GM12878 (cell line): ENCODE data around the gene TGFBR1. TPM values are rescaled to one million over a fixed set of nuclear protein-coding genes. Genes with fewer than 3 reads are reported as not detected.
A peak's percentile ranks its signal among the peaks of the same experiment; 100 is the strongest.

Experiments
- ATAC-seq: fragments of 200-7000 bp; cut with Tn5 transposase; 3 replicates; pipeline ENCODE4 v1.9.1; 2020; ENCODE audit warnings: mild to moderate bottlenecking, moderate library complexity
- BruUV-seq: library from RNA; stranded (reverse); fragments of 400-500 nt; replicated peaks from 2 replicates; lab custom pipeline; 2021; lab: Mats Ljungman, UMichigan
- CTCF ChIA-PET: fragments of 300-600 bp; sonication (Branson Sonifier 250); formaldehyde crosslinking; extraction: SDS; loops from one replicate; lab custom pipeline; 2021; ENCODE audit warnings: inconsistent platforms; lab: Yijun Ruan, JAX
- POLR2A ChIA-PET: fragments of 350-600 bp; formaldehyde crosslinking; extraction: SDS; loops from one replicate; lab custom pipeline; 2021; ENCODE audit warnings: inconsistent platforms; lab: Charles Lee
- RAD21 ChIA-PET: fragments of 300-600 bp; sonication (Branson Sonifier 250); formaldehyde crosslinking; loops from one replicate; lab custom pipeline; 2023; ENCODE audit warnings: antibody characterized with exemption; ENCODE audit not compliant: unreplicated experiment; lab: Charles Lee
- SMC1A ChIA-PET: fragments of 300-600 bp; sonication (Branson Sonifier 250); formaldehyde crosslinking; loops from one replicate; lab custom pipeline; 2023; ENCODE audit not compliant: unreplicated experiment, uncharacterized antibody; lab: Charles Lee
- DNase-seq: peaks from one replicate; pipeline ENCODE4 v3.0.0-alpha.2; 2011; ENCODE audit warnings: low read depth, low spot score
- FAIRE-seq: peaks from 3 replicates; lab custom pipeline; 2011; peaks lifted over from hg19 to GRCh38; lab: Jason Lieb, UNC
- H2AFZ ChIP-seq: 2 replicates; pipeline ENCODE4 v1.6.0; 2011; ENCODE audit warnings: low read depth, low read length, control low read depth; ENCODE audit not compliant: control insufficient read depth
- H3K27ac ChIP-seq: 2 replicates; pipeline ENCODE4 v1.5.1; 2011; ENCODE audit warnings: control low read depth; ENCODE audit not compliant: control insufficient read depth, insufficient read depth
- H3K27me3 ChIP-seq, 2 experiments: replicated peaks in 1 of 2; 2 replicates each; pipeline versions ENCODE4 v1.6.0 to v1.6.1; 2011; ENCODE audit warnings: low read length in 1 of 2; ENCODE audit not compliant: control insufficient read depth in 2 of 2, insufficient read depth in 2 of 2
- H3K36me3 ChIP-seq, 2 experiments: 2 replicates each; pipeline ENCODE4 v1.5.1; 2011; ENCODE audit warnings: low read length in 1 of 2; ENCODE audit not compliant: control insufficient read depth in 2 of 2, insufficient read depth in 2 of 2
- H3K4me1 ChIP-seq: 2 replicates; pipeline ENCODE4 v1.6.1; 2011; ENCODE audit warnings: mild to moderate bottlenecking, low read length, moderate library complexity, mixed read lengths; ENCODE audit not compliant: control insufficient read depth, insufficient read depth
- H3K4me2 ChIP-seq: 2 replicates; pipeline ENCODE4 v1.6.0; 2011; ENCODE audit warnings: control low read depth; ENCODE audit not compliant: control insufficient read depth, insufficient read depth
- H3K4me3 ChIP-seq: fragments of 200-600 bp; sonication (generic); 2 replicates; pipeline ENCODE4 v1.5.1; 2016
- H3K79me2 ChIP-seq: 2 replicates; pipeline ENCODE4 v1.6.0; 2011; ENCODE audit warnings: low read length; ENCODE audit not compliant: control insufficient read depth, insufficient read depth
- H3K9ac ChIP-seq: 2 replicates; pipeline ENCODE4 v1.8.0; 2011; ENCODE audit warnings: low read length, control low read depth, mixed read lengths; ENCODE audit not compliant: control insufficient read depth, insufficient read depth
- H3K9me3 ChIP-seq: replicated peaks from 3 replicates; pipeline ENCODE4 v1.5.1; 2011; ENCODE audit warnings: mild to moderate bottlenecking, low read length; ENCODE audit not compliant: control insufficient read depth, insufficient read depth
- H4K20me1 ChIP-seq: 2 replicates; pipeline ENCODE4 v1.6.0; 2011; ENCODE audit not compliant: control insufficient read depth, insufficient read depth
- BACH1 ChIP-seq: fragments of 450-650 bp; IDR thresholded peaks from 2 replicates; pipeline ENCODE4 v1.6.1; 2017; ENCODE audit warnings: mild to moderate bottlenecking, borderline replicate concordance
- BHLHE40 ChIP-seq, 2 experiments: fragments of 450-650 bp in 1 of 2; IDR thresholded peaks; 2 replicates each; pipeline ENCODE4 v1.6.1; 2011 to 2017; ENCODE audit warnings: low read depth in 2 of 2, borderline replicate concordance in 1 of 2, improper control_type of control experiment in 1 of 2, low read length in 1 of 2, mild to moderate bottlenecking in 1 of 2
- CBFB ChIP-seq: IDR thresholded peaks from 2 replicates; pipeline ENCODE4 v1.6.1; 2016; ENCODE audit warnings: antibody characterized with exemption, low read depth
- CHD1 ChIP-seq: IDR thresholded peaks from 2 replicates; pipeline ENCODE4 v1.6.1; 2012; ENCODE audit warnings: low read depth, low read length, improper control_type of control experiment
- FOS ChIP-seq: IDR thresholded peaks from 3 replicates; pipeline ENCODE4 v1.6.1; 2011; ENCODE audit warnings: borderline replicate concordance; ENCODE audit not compliant: insufficient read length; ENCODE audit errors: extremely low read depth
- IKZF1 ChIP-seq: fragments of 450-650 bp; conservative IDR thresholded peaks from 2 replicates; pipeline ENCODE4 v1.6.1; 2017; ENCODE audit warnings: antibody characterized with exemption, mild to moderate bottlenecking
- KLF5 ChIP-seq: fragments of 450-650 bp; IDR thresholded peaks from 2 replicates; pipeline ENCODE4 v1.6.1; 2014; ENCODE audit warnings: mild to moderate bottlenecking; ENCODE audit not compliant: partially characterized antibody
- LARP7 ChIP-seq: fragments of 450-650 bp; IDR thresholded peaks from 2 replicates; pipeline ENCODE4 v1.6.1; 2017; ENCODE audit warnings: mild to moderate bottlenecking
- MAX ChIP-seq: IDR thresholded peaks from 2 replicates; pipeline ENCODE4 v1.6.1; 2012; ENCODE audit warnings: low read depth, low read length, improper control_type of control experiment
- MLLT1 ChIP-seq: fragments of 450-650 bp; IDR thresholded peaks from 2 replicates; pipeline ENCODE4 v1.6.1; 2016; ENCODE audit warnings: mild to moderate bottlenecking
- NFIC ChIP-seq: IDR thresholded peaks from 2 replicates; pipeline ENCODE4 v1.6.1; 2012; ENCODE audit warnings: low read depth, mild to moderate bottlenecking, inconsistent platforms, low read length, moderate library complexity
- NR2F1 ChIP-seq: fragments of 450-650 bp; conservative IDR thresholded peaks from 2 replicates; pipeline ENCODE4 v1.6.1; 2017; ENCODE audit warnings: mild to moderate bottlenecking
- RBBP5 ChIP-seq: fragments of 200-600 bp; sonication (generic); conservative IDR thresholded peaks from 2 replicates; pipeline ENCODE4 v1.6.1; 2016
- SUZ12 ChIP-seq: fragments of 200-600 bp; sonication (generic); IDR thresholded peaks from one replicate; pipeline ENCODE4 v1.6.1; 2018; ENCODE audit warnings: antibody characterized with exemption, mild to moderate bottlenecking; ENCODE audit not compliant: unreplicated experiment
- USF2 ChIP-seq: IDR thresholded peaks from 2 replicates; pipeline ENCODE4 v1.6.1; 2011; ENCODE audit warnings: low read depth, low read length, improper control_type of control experiment, borderline replicate concordance
- ZNF274 ChIP-seq: IDR thresholded peaks from one replicate; pipeline ENCODE4 v1.8.0; 2011; ENCODE audit not compliant: insufficient read length, insufficient read depth
- WGBS: methylation state at CpG from one replicate; pipeline ENCODE4 v1.1.6; 2016; ENCODE audit warnings: low lambda C conversion rate; ENCODE audit not compliant: insufficient replicate concordance, insufficient coverage; ENCODE audit errors: missing lambda C conversion rate; 5-methylcytosine and 5-hydroxymethylcytosine counted together
- in situ Hi-C: fragments of 300-500 bp; cut with MboI; formaldehyde crosslinking; loops from 9 replicates; pipeline ENCODE4 v1.14.3; 2018; ENCODE audit warnings: mixed read lengths
- intact Hi-C: fragments of 100-400 bp; cut with micrococcal nuclease; formaldehyde crosslinking; loops from one replicate; pipeline ENCODE4 v1.14.2; 2022; ENCODE audit not compliant: unreplicated experiment
- polyA plus RNA-seq, 11 experiments: library from polyadenylated mRNA; depleted of rRNA in 4 of 11; unstranded in 6 of 11; stranded (reverse) in 5 of 11; fragments of >200 nt; fragmentation: Nextera tagmentation in 4 of 11; fragmentation: Illumina TruSeq in 1 of 11; extraction: Ambion mirVana in 4 of 11; extraction: Trizol in 1 of 11; gene quantifications; 1 replicate in 1 of 11; 2 replicates in 10 of 11; pipeline versions ENCODE4 v1.2.1 to v1.2.3, GENCODE V29; 2011 to 2016; ENCODE audit warnings: inconsistent platforms in 2 of 11, missing spikeins in 2 of 11, low read depth in 1 of 11
- total RNA-seq, 4 experiments: library from RNA; depleted of rRNA in 3 of 4; stranded (reverse); fragments of >200 nt in 3 of 4; fragmentation: Illumina TruSeq in 1 of 4; extraction: Trizol in 1 of 4; gene quantifications; 2 replicates each; pipeline versions ENCODE4 v1.2.1 to v1.2.3, GENCODE V29; 2013 to 2021
- TF ChIP-seq, protein P1 (sequence below): fragments of 450-650 bp; IDR thresholded peaks from 2 replicates; pipeline ENCODE4 v1.6.1; 2017; ENCODE audit warnings: borderline replicate concordance

TGFBR1 gene
- total and polyA plus RNA-seq, 10 of the 15 experiments (the other 5 are each of a cell fraction or from before 2014, with no cell fraction given) = 2.9 to 27.2 (median 16.6) TPM

GRCh38 chr9:99167119-99167518 lies 62.2 kb downstream of the TGFBR1 start:
- TF ChIP-seq NFIC = no peak
- TF ChIP-seq BACH1 = no peak
- no peak for TF ChIP-seq NR2F1
- no peak for TF ChIP-seq ZNF274
- no peak for TF ChIP-seq SUZ12
- no peak for TF ChIP-seq MLLT1
- no peak for TF ChIP-seq BHLHE40 (IDR thresholded peaks at IDR 0.05; ENCODE audit: borderline replicate concordance in 1 of 2, low read depth in 2 of 2, low read length in 1 of 2)
- TF ChIP-seq IKZF1 = no peak
- TF ChIP-seq MAX = no peak
- no peak for TF ChIP-seq LARP7
- no peak for TF ChIP-seq CBFB
- no peak for TF ChIP-seq FOS
- TF ChIP-seq USF2 = no peak
- TF ChIP-seq KLF5 = no peak
- TF ChIP-seq CHD1 = no peak
- TF ChIP-seq, protein P1, sequence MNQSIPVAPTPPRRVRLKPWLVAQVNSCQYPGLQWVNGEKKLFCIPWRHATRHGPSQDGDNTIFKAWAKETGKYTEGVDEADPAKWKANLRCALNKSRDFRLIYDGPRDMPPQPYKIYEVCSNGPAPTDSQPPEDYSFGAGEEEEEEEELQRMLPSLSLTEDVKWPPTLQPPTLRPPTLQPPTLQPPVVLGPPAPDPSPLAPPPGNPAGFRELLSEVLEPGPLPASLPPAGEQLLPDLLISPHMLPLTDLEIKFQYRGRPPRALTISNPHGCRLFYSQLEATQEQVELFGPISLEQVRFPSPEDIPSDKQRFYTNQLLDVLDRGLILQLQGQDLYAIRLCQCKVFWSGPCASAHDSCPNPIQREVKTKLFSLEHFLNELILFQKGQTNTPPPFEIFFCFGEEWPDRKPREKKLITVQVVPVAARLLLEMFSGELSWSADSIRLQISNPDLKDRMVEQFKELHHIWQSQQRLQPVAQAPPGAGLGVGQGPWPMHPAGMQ = no peak
- TF ChIP-seq RBBP5 = no peak
- ChIA-PET SMC1A (interaction anchor here (0.5 to 9.2 kb wide), 6 partner anchors 9 to 70 kb away, joined by 3 to 150 read pairs (median 4); no protein-coding TSS in a partner anchor), CTCF (interaction anchor here (0.6 to 7.1 kb wide), 9 partner anchors 10 to 1429 kb away, joined by 3 to 131 read pairs (median 5); no protein-coding TSS in a partner anchor), RAD21 (interaction anchor here (1.5 to 7.1 kb wide), 2 partner anchors 14 to 74 kb away, joined by 5 to 147 read pairs; no protein-coding TSS in a partner anchor), POLR2A (interaction anchor here (1.2 to 1.9 kb wide), 2 partner anchors 15 to 48 kb away, joined by 3 to 9 read pairs; no protein-coding TSS in a partner anchor)
- Histone ChIP-seq H2AFZ (no peak overlapping the region), H3K4me1 (peaks cover 16% of the 10 kb centered on the region), H3K4me2 (no peak overlapping the region), H3K27me3 (no peaks in the 10 kb centered on the region), H3K36me3 (no peaks in the 10 kb centered on the region), H3K9me3 (no peaks in the 10 kb centered on the region), H3K79me2 (no peaks in the 10 kb centered on the region), H3K9ac (no peak overlapping the region), H3K27ac (no peak overlapping the region), H4K20me1 (no peaks in the 10 kb centered on the region), H3K4me3 (no peak overlapping the region)
- BruUV-seq = no TSS peak
- DNase-seq = no peak
- in situ Hi-C loops = loop anchor here (10.0 kb wide), 3 partner anchors 1048 to 1268 kb away; no protein-coding TSS in a partner anchor
- WGBS = 91% methylated on average over 4 of the region's 4 CpGs
- intact Hi-C loops = loop anchor here (5.0 kb wide), 1 partner anchor 1050 kb away; no protein-coding TSS in a partner anchor
- FAIRE-seq = no peak
- ATAC-seq = peak; percentile 38
